Fibroblast of the aortic adventitia (primary cell): ENCODE results near the gene ATP2C1. TPM values are rescaled to one million over a fixed set of nuclear protein-coding genes. Genes with fewer than 3 reads are reported as not detected.

Experiments
- DNase-seq: peaks from one replicate; pipeline ENCODE4 v3.0.0-alpha.2; 2010; ENCODE audit warnings: low read depth
- H3K4me3 ChIP-seq: 2 replicates; pipeline ENCODE4 v1.5.1; 2011; ENCODE audit warnings: low read depth, mild to moderate bottlenecking, control low read depth, low read length, moderate library complexity
- CTCF ChIP-seq: IDR thresholded peaks from 2 replicates; pipeline ENCODE4 v1.5.1; 2011; ENCODE audit warnings: mild to moderate bottlenecking, low read length, control low read depth, inconsistent platforms; ENCODE audit not compliant: insufficient read depth
- total RNA-seq: library from RNA; depleted of rRNA; stranded (reverse); fragments of >200 nt; gene quantifications from 2 replicates; pipeline ENCODE4 v1.2.3, GENCODE V29; 2012; ENCODE audit warnings: low replicate concordance

Gene ATP2C1
- total RNA-seq, result 73.2 and 106 TPM in 2 replicates

DNA sequence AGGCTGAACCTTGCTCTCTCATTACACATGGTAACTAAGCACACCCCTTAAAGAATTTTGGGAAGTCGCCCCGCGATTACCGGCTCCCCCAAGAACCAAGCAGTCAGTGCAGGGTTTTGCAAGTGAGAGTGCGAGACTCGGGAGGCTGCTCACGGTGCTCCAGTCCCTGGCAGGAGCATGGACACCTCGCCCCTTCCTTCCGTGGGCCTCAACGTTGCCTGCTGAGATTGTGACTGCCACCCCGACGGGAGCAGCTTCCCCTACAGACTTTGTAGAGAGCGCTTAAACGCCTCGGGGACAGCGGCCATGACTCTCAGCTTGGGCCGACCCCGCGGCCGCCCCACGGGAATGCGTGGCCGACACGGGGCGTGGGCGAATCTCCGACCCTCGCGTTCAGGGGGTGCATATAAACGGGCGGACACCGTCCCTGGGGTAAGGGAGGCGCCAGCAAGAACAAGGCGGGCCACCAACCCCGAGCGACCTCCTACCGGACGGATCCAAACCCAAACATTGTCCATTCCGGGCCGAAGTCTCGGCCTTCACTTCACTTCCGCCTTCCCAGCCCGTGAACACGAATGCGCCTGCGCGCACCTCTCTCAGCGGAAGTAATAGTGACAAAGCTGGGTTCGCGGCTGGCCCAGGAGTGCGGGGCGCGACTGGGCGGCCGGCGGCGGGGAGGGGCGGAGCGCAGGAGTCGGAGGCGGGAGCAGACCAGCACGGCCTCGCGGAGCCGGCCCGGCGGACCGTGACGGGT lies at the start of gene ATP2C1:
Gene ATP2C1, plus strand, starts transcription at position 709 of the 754 bp plus-strand sequence. CDS start 686 bp downstream, outside the sequence.
- peak; percentile 94 for DNase-seq
- peak within 1 kb of the TSS; percentile 91 for H3K4me3 ChIP-seq
- no peak for TF ChIP-seq CTCF

DNA sequence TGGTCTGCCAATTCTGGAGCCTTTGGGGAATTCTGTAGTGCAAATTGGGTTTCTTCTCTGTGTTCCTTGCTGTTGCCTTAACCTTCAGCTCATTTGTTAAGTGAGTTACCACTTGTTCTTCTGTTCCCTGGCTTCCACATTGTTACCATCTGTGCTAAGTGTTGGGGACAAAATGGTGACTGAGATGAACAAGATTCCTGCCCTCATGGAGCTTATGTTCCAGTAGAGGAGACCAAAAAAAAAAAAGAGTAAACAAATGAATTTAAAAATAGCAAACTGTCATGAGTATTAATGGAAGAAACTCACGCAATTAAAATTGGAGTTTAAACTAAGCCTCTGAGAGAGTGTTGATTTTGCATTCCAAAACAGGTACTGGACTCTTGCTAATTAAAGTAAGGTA lies 49.4 kb upstream of the ATP2C1 start:
- no peak for TF ChIP-seq CTCF
- no peak overlapping the region for H3K4me3 ChIP-seq
- DNase-seq, result no peak

GRCh38 chr3:130846181-130846580 lies 47.7 kb upstream of the ATP2C1 start:
- DNase-seq, result no peak
- no peak overlapping the region for H3K4me3 ChIP-seq
- TF ChIP-seq CTCF, result no peak

DNA sequence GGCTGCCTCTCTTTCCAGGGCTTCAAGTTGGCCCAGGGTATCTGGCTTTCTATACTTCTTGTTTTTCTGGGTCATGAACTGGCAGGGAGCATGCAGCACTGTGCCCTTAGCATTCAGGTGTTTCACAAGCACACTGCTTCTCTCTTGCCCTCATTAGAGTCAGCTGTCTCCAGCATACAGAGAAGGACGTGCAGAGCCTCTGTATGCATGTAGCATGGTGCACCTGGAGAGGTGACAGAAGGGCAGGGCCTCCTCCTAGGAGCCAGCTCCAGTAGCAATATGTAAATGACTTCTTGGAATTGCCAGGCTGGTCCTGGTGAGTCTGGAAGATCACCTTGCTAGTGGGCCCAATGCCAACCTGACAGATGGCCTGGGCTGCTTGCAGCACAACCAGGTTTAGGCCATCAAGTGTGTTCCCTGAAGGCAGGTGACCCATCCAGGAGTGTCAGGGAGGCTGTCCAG lies 44.8 kb upstream of the ATP2C1 start:
- no peak for DNase-seq
- no peak overlapping the region for H3K4me3 ChIP-seq
- TF ChIP-seq CTCF, result no peak

DNA sequence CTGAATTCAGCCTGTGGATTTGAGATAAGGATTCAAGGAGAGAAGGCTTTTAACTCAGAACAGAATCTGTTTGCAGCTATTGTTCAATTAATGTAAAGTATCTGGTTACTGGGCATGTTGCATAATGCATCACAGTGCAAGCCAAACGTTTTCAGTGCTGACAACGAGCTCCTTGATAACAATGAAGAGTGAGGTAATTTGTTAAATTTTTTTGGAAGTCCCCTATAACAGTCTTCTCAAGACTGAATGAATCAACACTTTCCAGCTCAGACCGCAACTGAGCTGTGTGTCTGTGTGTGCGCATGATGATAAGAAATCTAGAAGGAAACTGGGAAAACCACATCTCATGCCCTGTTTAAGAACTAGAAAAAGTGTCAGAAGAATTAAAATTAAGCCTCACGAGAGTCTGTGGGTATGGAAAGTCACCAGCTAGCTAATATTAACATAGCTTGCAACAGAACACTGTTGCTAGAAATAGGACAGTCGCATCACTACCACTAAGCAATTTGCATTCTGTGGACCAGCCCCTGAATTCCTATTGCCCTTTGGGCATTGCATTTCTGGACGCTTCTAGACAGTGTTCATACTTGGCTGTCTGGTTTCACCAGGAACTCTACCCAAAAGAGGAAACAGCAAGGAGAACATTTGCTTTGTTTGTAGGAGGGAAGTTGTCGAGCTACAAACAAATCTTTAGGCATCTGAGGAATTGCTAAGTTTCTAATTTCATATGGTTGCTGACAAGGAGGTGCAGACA lies 43.7 kb upstream of the ATP2C1 start:
- no peak overlapping the region for H3K4me3 ChIP-seq
- DNase-seq, result peak; percentile 98

GRCh38 chr3:130850843-130851242 lies 43.0 kb upstream of the ATP2C1 start:
- no peak for TF ChIP-seq CTCF
- peak; percentile 16 for DNase-seq

More for the DNA sequence above, 43.7 kb upstream of the ATP2C1 start:
- TF ChIP-seq CTCF, result no peak

More at GRCh38 chr3:130850843-130851242, 43.0 kb upstream of the ATP2C1 start:
- H3K4me3 ChIP-seq, result no peak overlapping the region
